Stimulated activated CD4-positive, alpha-beta T cell treated with anti-CD3 and anti-CD28 coated beads, Interleukin-1b, Interleukin-23, amount 100 ng/mL, for 4 hours (primary cell): ENCODE data around the gene C9orf78.
"Not testable (repeated sequence)": the region's sequence is repeated elsewhere in the genome, so short reads cannot be mapped to it uniquely, and the experiment has no call there.

ENCODE experiments used
- DNase-seq, 2 donors: peaks; one replicate each; pipeline ENCODE4 v3.0.0-alpha.2; 2020; ENCODE audit warnings: low read depth in 2 of 2

The C9orf78 gene

DNA sequence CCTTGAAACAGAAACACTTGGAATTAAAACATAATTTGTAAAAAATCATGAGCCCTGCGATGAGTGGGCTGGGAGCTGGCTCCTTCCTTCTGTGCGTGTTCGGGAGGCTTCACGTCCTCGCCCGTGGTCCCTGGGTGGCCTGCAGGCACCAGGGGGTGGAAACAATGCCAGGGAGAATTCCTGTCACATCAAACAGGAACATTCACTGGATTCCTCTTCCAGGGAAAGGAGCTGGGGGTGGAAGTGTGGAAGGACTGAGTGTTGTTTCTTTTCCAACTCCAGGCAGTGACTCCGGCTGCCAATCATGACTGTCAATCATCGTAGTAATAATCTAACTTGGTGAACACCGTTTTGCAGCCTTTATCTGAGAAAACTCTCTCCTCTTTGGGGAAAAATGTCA is 21.4 kb downstream of the C9orf78 start:
- no peak for DNase-seq

GRCh38 chr9:129812385-129812784 is 22.7 kb downstream of the C9orf78 start:
- DNase-seq = no peak

GRCh38 chr9:129811967-129812363 is 23.1 kb downstream of the C9orf78 start:
- no peak for DNase-seq

GRCh38 chr9:129810788-129811187 is 24.3 kb downstream of the C9orf78 start:
- no peak for DNase-seq

GRCh38 chr9:129810116-129810515 is 25.0 kb downstream of the C9orf78 start:
- DNase-seq = no peak

GRCh38 chr9:129809346-129809745 is 25.7 kb downstream of the C9orf78 start:
- DNase-seq = no peak

DNA sequence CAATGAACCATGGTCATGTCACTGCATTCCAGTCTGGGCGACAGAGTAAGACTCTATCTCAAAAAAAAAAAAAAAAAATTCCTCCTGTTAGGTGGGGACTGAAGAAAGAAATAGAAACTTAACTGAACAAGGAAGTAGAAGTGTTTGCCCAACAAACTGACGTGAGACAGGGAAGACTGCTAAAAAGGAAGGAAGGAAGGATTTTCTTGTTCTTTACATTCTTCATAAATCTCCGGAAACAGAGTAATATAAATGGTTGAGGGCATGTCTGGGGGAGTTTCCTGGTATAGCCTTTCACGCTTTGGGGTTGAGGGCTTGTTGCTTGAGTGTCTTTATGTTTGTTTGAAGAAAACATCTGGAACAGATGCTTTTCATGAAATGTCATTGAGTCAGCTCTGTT is 29.0 kb downstream of the C9orf78 start:
- DNase-seq = no peak

GRCh38 chr9:129803676-129804060 is 31.4 kb downstream of the C9orf78 start:
- DNase-seq = no peak

DNA sequence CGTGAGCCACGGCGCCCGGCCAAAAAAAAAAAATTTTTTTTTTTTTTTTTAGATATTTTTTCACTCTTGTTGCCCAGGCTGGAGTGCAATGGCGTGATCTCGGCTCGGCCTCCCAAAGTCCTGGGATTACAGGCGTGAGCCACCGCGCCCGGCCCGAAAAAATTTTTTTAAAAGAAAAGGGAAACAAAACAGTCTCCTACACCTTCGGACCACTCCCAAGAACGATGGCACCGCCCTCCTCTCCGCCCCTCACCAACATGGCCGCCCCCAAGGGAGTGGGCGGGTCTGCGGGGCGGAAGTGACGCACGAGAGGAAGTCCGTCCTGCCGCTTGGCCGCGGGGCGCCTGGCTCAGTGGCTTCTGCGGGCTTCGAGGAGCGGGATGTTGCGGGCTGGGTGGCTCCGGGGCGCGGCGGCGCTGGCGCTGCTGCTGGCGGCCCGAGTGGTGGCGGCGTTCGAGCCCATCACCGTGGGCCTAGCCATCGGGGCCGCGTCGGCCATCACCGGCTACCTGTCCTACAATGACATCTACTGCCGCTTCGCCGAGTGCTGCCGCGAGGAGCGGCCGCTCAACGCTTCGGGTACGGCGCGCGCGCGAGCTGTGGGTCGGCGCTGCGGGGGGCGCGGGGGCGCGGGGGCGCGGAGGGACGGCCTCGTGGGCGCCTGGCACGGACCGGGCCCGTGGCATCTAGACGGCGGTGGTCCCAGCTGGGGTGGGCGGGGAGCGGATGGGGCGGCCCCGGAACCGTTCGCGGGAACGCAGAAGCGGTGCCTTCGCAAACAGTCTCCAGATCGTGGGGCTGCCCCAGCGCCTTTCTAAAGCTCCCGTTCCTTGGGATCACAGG is 32.0 kb downstream of the C9orf78 start, which contains the start of gene TOR1B:
TSS of gene TOR1B (plus strand) at position 352 of the 843 bp plus-strand sequence. CDS start at position 381, 29 bp downstream.
- DNase-seq = peak; percentile 92 to 93

GRCh38 chr9:129801504-129801903 is 33.6 kb downstream of the C9orf78 start:
- no peak for DNase-seq

GRCh38 chr9:129798973-129799372 is 36.1 kb downstream of the C9orf78 start:
- DNase-seq = no peak

- DNase-seq = not testable (repeated sequence)
Measured at GRCh38 chr9:129796029-129796428, 39.0 kb downstream of the C9orf78 start.

GRCh38 chr9:129794549-129794948 is 40.5 kb downstream of the C9orf78 start:
- no peak for DNase-seq

- no peak for DNase-seq
Measured at GRCh38 chr9:129786481-129786880, 48.6 kb downstream of the C9orf78 start.

DNA sequence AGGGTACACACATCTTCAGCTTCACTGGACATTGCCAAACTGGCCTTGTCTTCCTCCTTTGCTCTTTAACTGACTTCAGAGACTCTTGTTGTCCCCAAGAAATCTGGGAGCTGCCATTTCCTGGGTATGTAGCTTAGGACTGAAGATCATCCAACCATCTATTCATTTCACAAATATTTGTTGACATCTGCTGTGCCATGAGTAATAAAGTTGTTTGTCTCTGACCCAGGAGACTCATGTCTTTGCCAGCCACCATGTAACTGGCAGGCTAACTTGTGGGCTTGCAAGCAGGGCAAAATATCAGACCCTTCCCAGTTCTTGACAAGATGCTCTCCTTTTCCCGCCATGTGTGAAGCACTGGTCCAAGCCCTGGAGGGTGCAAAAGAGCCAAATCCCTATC is 49.2 kb downstream of the C9orf78 start:
- no peak for DNase-seq

DNA sequence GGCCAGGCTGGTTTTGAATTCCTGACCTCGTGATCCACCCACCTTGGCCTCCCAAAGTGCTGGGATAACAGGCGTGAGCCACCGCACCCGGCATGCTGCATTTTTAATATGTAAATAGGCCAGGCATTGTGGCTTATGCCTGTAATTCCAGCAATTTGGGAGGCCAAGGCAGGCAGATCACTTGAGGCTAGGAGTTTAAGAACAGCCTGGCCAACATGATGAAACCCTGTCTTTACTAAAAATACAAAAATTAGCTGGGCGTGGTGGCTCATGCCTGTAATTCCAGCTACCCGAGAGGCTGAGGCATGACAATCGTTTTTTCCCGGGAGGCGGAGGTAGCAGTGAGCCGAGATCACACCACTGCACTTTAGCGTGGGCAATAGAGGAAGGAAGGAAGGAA is 50.1 kb downstream of the C9orf78 start:
- not testable (repeated sequence) for DNase-seq

- peak; percentile 43 to 75 for DNase-seq
Measured at GRCh38 chr9:129783516-129784361, 51.3 kb downstream of the C9orf78 start.

DNA sequence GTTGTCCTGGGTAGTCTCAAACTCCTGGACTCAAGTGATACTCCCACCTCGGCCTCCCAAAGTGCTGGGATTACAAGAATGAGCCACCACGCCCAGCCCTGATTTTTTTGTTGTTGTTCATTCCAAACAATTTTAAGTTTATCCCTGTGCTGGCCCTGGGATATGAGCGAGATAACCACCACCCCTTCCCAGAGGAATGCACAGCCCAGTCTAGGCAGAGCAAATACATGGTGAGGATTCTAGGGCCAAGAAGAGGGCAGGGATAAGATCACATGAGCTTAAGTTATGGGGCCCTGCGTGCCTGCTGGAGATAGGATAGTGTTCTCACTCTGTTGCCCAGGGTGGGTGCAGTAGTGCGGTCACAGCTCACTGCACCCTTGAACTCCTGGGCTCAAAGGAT is 53.1 kb downstream of the C9orf78 start:
- DNase-seq = no peak

DNA sequence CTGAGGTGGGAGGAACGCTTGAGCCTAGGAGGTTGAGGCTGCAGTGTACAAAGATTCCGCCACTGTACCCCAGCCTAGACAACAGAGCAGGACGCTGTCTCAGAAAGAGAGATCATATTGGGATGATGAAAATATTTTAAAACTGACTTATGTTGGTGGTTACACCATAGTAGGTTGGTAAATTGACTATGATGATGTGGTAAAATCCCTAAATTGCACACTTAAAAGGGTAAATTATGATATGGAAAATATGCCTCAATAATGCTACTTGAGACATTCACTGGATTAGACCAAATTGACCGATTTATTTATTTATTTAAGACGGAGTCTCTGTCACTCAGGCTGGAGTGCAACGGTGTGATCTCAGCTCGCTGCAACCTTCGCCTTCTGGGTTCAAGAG is 53.9 kb downstream of the C9orf78 start:
- no peak for DNase-seq

DNA sequence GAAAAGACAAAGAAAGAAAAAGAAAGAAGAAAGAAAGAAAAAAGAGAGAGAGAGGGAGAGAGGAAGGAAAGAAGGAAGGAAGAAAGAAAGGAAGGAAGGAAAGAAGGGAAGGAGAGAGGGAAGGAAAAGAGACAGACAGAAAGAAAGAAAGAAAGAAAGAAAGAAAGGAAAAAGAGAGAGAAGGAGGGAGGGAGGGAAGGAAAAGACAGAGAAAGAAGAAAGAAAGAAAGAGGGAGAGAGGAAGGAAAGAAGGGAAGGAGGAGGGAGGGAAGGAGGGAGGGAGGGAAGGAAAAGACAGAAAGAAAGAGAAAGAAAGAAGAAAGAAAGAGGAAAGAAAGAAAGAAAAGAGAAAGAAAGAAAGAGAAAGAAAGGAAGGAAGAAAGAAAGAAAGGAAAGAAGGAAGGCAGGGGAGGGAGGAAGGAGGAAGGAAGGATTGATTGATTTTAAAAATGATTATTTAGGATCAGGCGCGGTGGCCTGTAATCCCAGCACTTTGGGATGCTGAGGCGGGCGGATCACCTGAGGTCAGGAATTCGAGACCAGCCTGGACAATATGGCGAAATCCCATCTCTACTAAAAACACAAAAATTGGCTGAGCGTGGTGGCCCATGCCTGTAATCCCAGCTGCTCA is 55.4 kb downstream of the C9orf78 start:
- no peak for DNase-seq

- no peak for DNase-seq
Measured at GRCh38 chr9:129778469-129778868, 56.6 kb downstream of the C9orf78 start.

DNA sequence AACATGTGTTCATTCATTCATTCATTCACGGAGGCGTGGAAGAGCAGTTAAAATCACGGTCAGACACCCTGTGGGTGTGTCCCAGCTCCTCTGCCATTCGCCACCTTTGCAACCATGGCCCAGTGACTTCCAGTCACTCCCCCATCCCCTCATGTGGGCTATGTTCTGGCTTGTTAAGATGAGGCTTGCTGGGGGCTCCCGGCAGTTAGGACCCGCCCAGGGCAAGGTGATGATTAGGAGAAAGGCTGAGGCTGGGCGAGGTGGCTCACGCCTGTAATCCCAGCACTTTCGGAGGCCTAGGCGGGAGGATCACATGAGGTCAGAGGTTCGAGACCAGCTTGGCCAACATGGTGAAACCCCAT is 57.3 kb downstream of the C9orf78 start:
- no peak for DNase-seq
